Liver (tissue), 9 donors: Measurements from ENCODE around the gene ALG5. TPM values are rescaled to one million over a fixed set of nuclear protein-coding genes. Genes with fewer than 3 reads are reported as not detected.

Experiments used
- DNase-seq: peaks from one replicate; pipeline ENCODE4 v3.0.0-alpha.2; 2017; ENCODE audit warnings: low spot score
- H3K27ac ChIP-seq, 2 donors: one replicate each; pipeline ENCODE4 v1.7.0; 2013; ENCODE audit warnings: inconsistent platforms in 2 of 2, low read length in 2 of 2, control low read depth in 1 of 2, low read depth in 1 of 2, mild to moderate bottlenecking in 1 of 2
- H3K27me3 ChIP-seq, 4 donors: one replicate each; pipeline versions ENCODE4 v1.6.1 to v1.7.0; 2013; ENCODE audit warnings: low read length in 3 of 4, inconsistent platforms in 1 of 4, mild to moderate bottlenecking in 1 of 4, moderate library complexity in 1 of 4; ENCODE audit not compliant: control insufficient read depth in 4 of 4, insufficient read depth in 4 of 4
- H3K36me3 ChIP-seq, 4 donors: one replicate each; pipeline versions ENCODE4 v1.6.1 to v1.7.0; 2013; ENCODE audit warnings: low read length in 3 of 4, mild to moderate bottlenecking in 3 of 4, low read depth in 1 of 4, moderate library complexity in 1 of 4; ENCODE audit not compliant: control insufficient read depth in 4 of 4, insufficient read depth in 3 of 4
- H3K4me1 ChIP-seq, 4 donors: one replicate each; pipeline versions ENCODE4 v1.6.1 to v1.7.0; 2013; ENCODE audit warnings: low read length in 3 of 4, mild to moderate bottlenecking in 3 of 4, moderate library complexity in 1 of 4; ENCODE audit not compliant: control insufficient read depth in 4 of 4, insufficient read depth in 4 of 4
- H3K4me3 ChIP-seq, 3 donors: one replicate each; pipeline versions ENCODE4 v1.6.1 to v1.7.0; 2013; ENCODE audit warnings: low read length in 3 of 3, control low read depth in 1 of 3, low read depth in 1 of 3, mild to moderate bottlenecking in 1 of 3
- H3K9ac ChIP-seq, 2 donors: one replicate each; pipeline ENCODE4 v1.7.0; 2013; ENCODE audit warnings: low read length in 2 of 2, mild to moderate bottlenecking in 2 of 2, moderate library complexity in 2 of 2, control low read depth in 1 of 2, low read depth in 1 of 2
- H3K9me3 ChIP-seq, 4 donors: one replicate each; pipeline versions ENCODE4 v1.6.1 to v1.7.0; 2013; ENCODE audit warnings: low read length in 3 of 4; ENCODE audit not compliant: control insufficient read depth in 4 of 4
- EGR1 ChIP-seq, 2 donors: IDR thresholded peaks; 2 replicates each; pipeline ENCODE4 v1.6.1; 2016 to 2018; ENCODE audit warnings: antibody characterized with exemption in 2 of 2, low read depth in 2 of 2
- FOXA1 ChIP-seq: IDR thresholded peaks from 2 replicates; pipeline ENCODE4 v1.6.1; 2016; ENCODE audit warnings: antibody characterized with exemption
- FOXA2 ChIP-seq: IDR thresholded peaks from 2 replicates; pipeline ENCODE4 v1.6.1; 2016; ENCODE audit warnings: antibody characterized with exemption
- GABPA ChIP-seq, 2 donors: IDR thresholded peaks in 1 of 2; conservative IDR thresholded peaks in 1 of 2; 2 replicates each; pipeline ENCODE4 v1.6.1; 2016; ENCODE audit warnings: antibody characterized with exemption in 2 of 2, mild to moderate bottlenecking in 1 of 2, moderate library complexity in 1 of 2
- HNF4A ChIP-seq, 2 donors: conservative IDR thresholded peaks; 2 replicates each; pipeline ENCODE4 v1.6.1; 2016; ENCODE audit warnings: antibody characterized with exemption in 2 of 2, mild to moderate bottlenecking in 2 of 2
- JUND ChIP-seq, 2 donors: IDR thresholded peaks; 2 replicates each; pipeline ENCODE4 v1.6.1; 2016; ENCODE audit warnings: antibody characterized with exemption in 2 of 2
- NR2F2 ChIP-seq: IDR thresholded peaks from 2 replicates; pipeline ENCODE4 v1.6.1; 2016; ENCODE audit warnings: antibody characterized with exemption
- RAD21 ChIP-seq, 2 donors: IDR thresholded peaks; 2 replicates each; pipeline ENCODE4 v1.6.1; 2016; ENCODE audit warnings: antibody characterized with exemption in 2 of 2, mild to moderate bottlenecking in 2 of 2
- RXRA ChIP-seq, 2 donors: IDR thresholded peaks; 2 replicates each; pipeline ENCODE4 v1.6.1; 2017 to 2018; ENCODE audit warnings: antibody characterized with exemption in 2 of 2, mild to moderate bottlenecking in 1 of 2
- SP1 ChIP-seq: IDR thresholded peaks from 2 replicates; pipeline ENCODE4 v1.6.1; 2018; ENCODE audit warnings: antibody characterized with exemption, mild to moderate bottlenecking
- TAF1 ChIP-seq: conservative IDR thresholded peaks from 2 replicates; pipeline ENCODE4 v1.6.1; 2016; ENCODE audit warnings: antibody characterized with exemption, mild to moderate bottlenecking
- YY1 ChIP-seq: IDR thresholded peaks from 2 replicates; pipeline ENCODE4 v1.6.1; 2016; ENCODE audit warnings: antibody characterized with exemption, mild to moderate bottlenecking
- ZBTB33 ChIP-seq: IDR thresholded peaks from 2 replicates; pipeline ENCODE4 v1.6.1; 2016; ENCODE audit warnings: antibody characterized with exemption
- WGBS: extraction: QIAGEN DNeasy Blood & Tissue Kit; methylation state at CpG from one replicate; pipeline ENCODE4 v1.1.7; 2013; 5-methylcytosine and 5-hydroxymethylcytosine counted together
- polyA plus RNA-seq, 2 donors: library from polyadenylated mRNA; stranded (reverse) in 1 of 2; unstranded in 1 of 2; fragments of 200-250 nt in 1 of 2; fragments of >200 nt in 1 of 2; fragmentation: Nextera tagmentation in 1 of 2; extraction: Ambion mirVana in 1 of 2; gene quantifications; one replicate each; pipeline versions ENCODE4 v1.2.1 to v1.2.3, GENCODE V29; 2013 to 2015
- total RNA-seq, 2 donors: library from RNA; depleted of rRNA; stranded (reverse); fragments of >200 nt; gene quantifications; one replicate each; pipeline ENCODE4 v1.2.3, GENCODE V29; 2014
- TF ChIP-seq, protein P1 (sequence below): fragments of 150-350 bp; IDR thresholded peaks from 2 replicates; pipeline ENCODE4 v1.5.1; 2017; ENCODE audit warnings: improper control_type of control experiment, low read depth, low read length; ENCODE audit not compliant: missing input control
- TF ChIP-seq, protein P2 (sequence below): IDR thresholded peaks from 2 replicates; pipeline ENCODE4 v1.6.1; 2016; ENCODE audit warnings: antibody characterized with exemption, mild to moderate bottlenecking
- TF ChIP-seq, protein P3 (sequence below): IDR thresholded peaks from 2 replicates; pipeline ENCODE4 v1.6.1; 2016; ENCODE audit warnings: antibody characterized with exemption
- donor health status: healthy.
- donor health status: healthy.
- donor health status: healthy.
- donor health status: healthy.
- donor health status: healthy.

ALG5 gene
- total and polyA plus RNA-seq, 4 donors, result 20.7 to 60.1 (median 37.5) TPM

GRCh38 chr13:36919833-36920615, 79.1 kb downstream of the ALG5 start, which contains the start of gene SMAD9:
SMAD9 (minus strand) TSS chr13:36920238; CDS start chr13:36879689, 40,549 bp downstream.
- peak; percentile 59 for DNase-seq
- H3K27ac ChIP-seq, result peak within 1 kb of the TSS; percentile 32 to 50
- peaks cover 0 to 7% (median 3%) of the 10 kb centered on the region in 4 donors for H3K27me3 ChIP-seq
- 3% methylated on average over 104 of the region's 104 CpGs for WGBS
- no peaks in the 10 kb centered on the region for H3K36me3 ChIP-seq
- TF ChIP-seq, protein P1, sequence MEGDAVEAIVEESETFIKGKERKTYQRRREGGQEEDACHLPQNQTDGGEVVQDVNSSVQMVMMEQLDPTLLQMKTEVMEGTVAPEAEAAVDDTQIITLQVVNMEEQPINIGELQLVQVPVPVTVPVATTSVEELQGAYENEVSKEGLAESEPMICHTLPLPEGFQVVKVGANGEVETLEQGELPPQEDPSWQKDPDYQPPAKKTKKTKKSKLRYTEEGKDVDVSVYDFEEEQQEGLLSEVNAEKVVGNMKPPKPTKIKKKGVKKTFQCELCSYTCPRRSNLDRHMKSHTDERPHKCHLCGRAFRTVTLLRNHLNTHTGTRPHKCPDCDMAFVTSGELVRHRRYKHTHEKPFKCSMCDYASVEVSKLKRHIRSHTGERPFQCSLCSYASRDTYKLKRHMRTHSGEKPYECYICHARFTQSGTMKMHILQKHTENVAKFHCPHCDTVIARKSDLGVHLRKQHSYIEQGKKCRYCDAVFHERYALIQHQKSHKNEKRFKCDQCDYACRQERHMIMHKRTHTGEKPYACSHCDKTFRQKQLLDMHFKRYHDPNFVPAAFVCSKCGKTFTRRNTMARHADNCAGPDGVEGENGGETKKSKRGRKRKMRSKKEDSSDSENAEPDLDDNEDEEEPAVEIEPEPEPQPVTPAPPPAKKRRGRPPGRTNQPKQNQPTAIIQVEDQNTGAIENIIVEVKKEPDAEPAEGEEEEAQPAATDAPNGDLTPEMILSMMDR, result no peak
- TF ChIP-seq, protein P2, sequence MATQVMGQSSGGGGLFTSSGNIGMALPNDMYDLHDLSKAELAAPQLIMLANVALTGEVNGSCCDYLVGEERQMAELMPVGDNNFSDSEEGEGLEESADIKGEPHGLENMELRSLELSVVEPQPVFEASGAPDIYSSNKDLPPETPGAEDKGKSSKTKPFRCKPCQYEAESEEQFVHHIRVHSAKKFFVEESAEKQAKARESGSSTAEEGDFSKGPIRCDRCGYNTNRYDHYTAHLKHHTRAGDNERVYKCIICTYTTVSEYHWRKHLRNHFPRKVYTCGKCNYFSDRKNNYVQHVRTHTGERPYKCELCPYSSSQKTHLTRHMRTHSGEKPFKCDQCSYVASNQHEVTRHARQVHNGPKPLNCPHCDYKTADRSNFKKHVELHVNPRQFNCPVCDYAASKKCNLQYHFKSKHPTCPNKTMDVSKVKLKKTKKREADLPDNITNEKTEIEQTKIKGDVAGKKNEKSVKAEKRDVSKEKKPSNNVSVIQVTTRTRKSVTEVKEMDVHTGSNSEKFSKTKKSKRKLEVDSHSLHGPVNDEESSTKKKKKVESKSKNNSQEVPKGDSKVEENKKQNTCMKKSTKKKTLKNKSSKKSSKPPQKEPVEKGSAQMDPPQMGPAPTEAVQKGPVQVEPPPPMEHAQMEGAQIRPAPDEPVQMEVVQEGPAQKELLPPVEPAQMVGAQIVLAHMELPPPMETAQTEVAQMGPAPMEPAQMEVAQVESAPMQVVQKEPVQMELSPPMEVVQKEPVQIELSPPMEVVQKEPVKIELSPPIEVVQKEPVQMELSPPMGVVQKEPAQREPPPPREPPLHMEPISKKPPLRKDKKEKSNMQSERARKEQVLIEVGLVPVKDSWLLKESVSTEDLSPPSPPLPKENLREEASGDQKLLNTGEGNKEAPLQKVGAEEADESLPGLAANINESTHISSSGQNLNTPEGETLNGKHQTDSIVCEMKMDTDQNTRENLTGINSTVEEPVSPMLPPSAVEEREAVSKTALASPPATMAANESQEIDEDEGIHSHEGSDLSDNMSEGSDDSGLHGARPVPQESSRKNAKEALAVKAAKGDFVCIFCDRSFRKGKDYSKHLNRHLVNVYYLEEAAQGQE, result no peak
- peaks cover 4 to 9% (median 6%) of the 10 kb centered on the region in 4 donors for H3K4me1 ChIP-seq
- no peaks in the 10 kb centered on the region for H3K9me3 ChIP-seq
- H3K9ac ChIP-seq, result no peak within 1 kb of the TSS
- H3K4me3 ChIP-seq, result peak within 1 kb of the TSS; percentile 53 to 74 (median 63)

DNA sequence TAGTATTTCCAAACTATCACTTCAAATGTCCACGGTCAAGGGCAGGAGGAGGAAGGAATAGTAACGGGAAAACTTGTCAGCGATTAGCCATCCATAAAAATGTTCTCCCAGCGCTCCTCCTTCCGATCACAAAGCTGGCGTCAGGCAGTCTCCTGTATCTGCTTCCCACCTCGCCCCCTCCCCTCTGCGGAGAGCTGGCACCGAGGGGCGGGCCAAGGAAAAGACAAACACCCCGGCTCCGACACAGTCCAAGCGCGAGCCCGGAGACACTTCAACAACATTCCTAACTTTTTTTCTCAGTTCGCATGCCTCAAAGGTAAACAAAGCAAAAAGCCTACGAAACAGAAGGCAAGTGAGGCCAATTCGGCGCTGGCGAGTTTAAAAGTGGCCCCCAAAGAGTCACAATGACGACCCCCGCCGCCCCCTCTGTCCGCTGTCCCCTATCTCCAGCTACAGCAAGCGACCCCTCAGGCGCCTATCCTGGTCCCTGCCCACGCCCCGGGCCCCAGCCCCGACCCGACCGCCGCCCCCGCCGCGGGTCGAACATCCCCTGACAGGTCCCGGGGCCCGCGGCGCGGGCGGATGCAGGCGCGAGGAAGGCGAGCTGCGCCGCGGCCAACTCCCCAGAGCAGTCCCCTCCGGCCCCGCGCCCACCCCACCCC, 79.8 kb downstream of the ALG5 start:
- no peak for DNase-seq
- H3K36me3 ChIP-seq, result no peaks in the 10 kb centered on the region
- peaks cover 0 to 7% (median 3%) of the 10 kb centered on the region in 4 donors for H3K27me3 ChIP-seq
- peaks cover 4 to 9% (median 6%) of the 10 kb centered on the region in 4 donors for H3K4me1 ChIP-seq
- peak overlapping the region; percentile 32 to 50 for H3K27ac ChIP-seq
- 2% methylated on average over 51 of the region's 51 CpGs for WGBS
- H3K9me3 ChIP-seq, result no peaks in the 10 kb centered on the region
- peak overlapping the region; percentile 53 to 74 (median 63) for H3K4me3 ChIP-seq
- H3K9ac ChIP-seq, result no peak overlapping the region
- TF ChIP-seq HNF4A (conservative IDR thresholded peaks at IDR 0.05) (no peak), ZBTB33 (no peak), SP1 (no peak), GABPA (IDR thresholded peaks at IDR 0.05 in 1 of 2, conservative IDR thresholded peaks at IDR 0.05 in 1 of 2) (no peak), YY1 (no peak), FOXA2 (no peak), JUND (IDR thresholded peaks at IDR 0.05) (no peak), NR2F2 (no peak), FOXA1 (no peak), RAD21 (IDR thresholded peaks at IDR 0.05) (no peak), TAF1 (no peak), RXRA (IDR thresholded peaks at IDR 0.05) (no peak), EGR1 (IDR thresholded peaks at IDR 0.05; ENCODE audit: low read depth in 2 of 2) (no peak)
- TF ChIP-seq, protein P3, sequence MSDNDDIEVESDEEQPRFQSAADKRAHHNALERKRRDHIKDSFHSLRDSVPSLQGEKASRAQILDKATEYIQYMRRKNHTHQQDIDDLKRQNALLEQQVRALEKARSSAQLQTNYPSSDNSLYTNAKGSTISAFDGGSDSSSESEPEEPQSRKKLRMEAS, result no peak
- TF ChIP-seq, protein P2, result no peak
- TF ChIP-seq, protein P1, result no peak
